GM12874 (cell line): ENCODE measurements around the gene HTR2A.

Source experiments
- TF ChIP-seq, protein P1 (sequence below): IDR thresholded peaks from 2 replicates; pipeline ENCODE4 v1.5.1; 2011; ENCODE audit warnings: low read depth, mild to moderate bottlenecking, control low read depth, low read length, moderate library complexity; ENCODE audit not compliant: insufficient read depth

Gene HTR2A

GRCh38 chr13:46868091-46868490 lies 28.8 kb downstream of the HTR2A start:
- TF ChIP-seq, protein P1, sequence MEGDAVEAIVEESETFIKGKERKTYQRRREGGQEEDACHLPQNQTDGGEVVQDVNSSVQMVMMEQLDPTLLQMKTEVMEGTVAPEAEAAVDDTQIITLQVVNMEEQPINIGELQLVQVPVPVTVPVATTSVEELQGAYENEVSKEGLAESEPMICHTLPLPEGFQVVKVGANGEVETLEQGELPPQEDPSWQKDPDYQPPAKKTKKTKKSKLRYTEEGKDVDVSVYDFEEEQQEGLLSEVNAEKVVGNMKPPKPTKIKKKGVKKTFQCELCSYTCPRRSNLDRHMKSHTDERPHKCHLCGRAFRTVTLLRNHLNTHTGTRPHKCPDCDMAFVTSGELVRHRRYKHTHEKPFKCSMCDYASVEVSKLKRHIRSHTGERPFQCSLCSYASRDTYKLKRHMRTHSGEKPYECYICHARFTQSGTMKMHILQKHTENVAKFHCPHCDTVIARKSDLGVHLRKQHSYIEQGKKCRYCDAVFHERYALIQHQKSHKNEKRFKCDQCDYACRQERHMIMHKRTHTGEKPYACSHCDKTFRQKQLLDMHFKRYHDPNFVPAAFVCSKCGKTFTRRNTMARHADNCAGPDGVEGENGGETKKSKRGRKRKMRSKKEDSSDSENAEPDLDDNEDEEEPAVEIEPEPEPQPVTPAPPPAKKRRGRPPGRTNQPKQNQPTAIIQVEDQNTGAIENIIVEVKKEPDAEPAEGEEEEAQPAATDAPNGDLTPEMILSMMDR, result no peak

- TF ChIP-seq, protein P1, result no peak
Observed at GRCh38 chr13:46866150-46866549, 30.7 kb downstream of the HTR2A start.

DNA sequence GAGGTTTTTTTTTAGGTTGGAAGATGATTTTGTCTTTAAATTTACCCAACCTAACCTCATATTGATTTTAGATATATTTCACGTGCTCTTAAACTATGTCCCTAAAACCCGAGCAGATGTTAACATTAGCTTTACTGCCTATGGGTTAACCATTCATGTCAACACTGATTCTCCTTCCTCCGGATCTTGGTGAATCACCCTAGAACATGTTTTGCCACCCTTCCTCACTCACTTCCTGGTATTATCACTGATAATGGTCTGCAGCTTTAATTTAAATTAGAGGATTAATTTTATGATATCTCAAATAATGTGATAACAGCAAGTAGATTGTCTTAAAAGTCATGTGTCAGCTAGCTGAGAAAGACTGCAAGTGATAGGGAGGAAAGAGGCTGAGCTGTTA lies 31.9 kb downstream of the HTR2A start:
- TF ChIP-seq, protein P1, result no peak

DNA sequence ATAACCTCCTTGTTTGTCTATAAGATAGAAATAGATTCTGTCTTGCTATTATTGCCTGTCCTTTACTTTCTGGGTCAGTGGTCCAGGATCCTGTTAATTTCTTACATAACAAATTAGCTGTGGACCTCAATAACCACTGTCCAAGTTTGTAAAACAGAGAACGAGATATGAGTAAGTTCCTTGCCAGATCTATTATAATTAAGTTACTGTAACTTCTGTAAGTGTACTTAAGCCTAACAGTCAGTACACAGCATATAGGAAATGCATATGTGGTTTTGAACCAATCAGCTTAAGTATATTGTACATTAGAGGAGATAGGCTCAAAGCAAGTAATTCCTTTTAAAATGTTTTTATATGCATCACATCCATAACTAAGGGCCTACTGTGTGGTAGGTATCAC lies 34.9 kb downstream of the HTR2A start:
- TF ChIP-seq, protein P1, result no peak

DNA sequence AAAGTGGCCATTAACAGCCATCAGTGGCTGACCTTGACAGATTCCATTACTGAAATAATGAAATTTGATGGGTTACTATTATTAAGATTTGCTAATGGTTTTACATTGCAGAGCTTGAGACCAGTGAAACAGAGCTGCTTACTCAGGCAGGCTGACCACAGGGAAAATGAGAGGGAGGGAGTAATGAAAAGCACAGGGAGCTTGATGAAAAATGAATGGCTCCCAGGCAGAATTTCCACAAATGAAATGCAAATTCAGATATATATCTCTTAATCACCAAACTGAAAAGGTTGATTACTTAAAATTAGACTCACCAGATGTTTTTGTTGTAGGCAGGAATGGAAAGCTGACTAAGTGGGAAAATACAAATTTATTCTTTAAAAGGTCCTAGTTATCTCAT lies 36.1 kb downstream of the HTR2A start:
- TF ChIP-seq, protein P1, result no peak

DNA sequence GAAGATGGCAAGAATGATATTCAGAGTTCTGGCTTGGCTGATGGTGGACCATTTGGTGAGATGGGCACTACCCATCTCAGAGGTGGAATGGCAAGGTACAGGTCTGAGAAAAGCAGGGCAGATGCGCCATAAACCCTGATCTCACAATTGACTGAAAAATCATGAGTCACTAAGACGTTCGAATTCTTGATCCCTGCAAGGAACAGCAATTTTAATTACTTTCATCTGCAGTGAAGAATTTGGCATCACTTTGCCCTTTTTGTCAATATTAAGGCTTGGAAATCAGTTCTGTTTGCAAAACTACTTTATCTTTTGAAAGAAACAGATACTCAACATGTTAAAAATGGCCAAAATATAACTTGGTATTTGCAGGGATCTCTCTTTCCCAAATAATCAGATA lies 38.1 kb downstream of the HTR2A start:
- TF ChIP-seq, protein P1, result no peak

GRCh38 chr13:46858163-46858562 lies 38.7 kb downstream of the HTR2A start:
- TF ChIP-seq, protein P1, result no peak

DNA sequence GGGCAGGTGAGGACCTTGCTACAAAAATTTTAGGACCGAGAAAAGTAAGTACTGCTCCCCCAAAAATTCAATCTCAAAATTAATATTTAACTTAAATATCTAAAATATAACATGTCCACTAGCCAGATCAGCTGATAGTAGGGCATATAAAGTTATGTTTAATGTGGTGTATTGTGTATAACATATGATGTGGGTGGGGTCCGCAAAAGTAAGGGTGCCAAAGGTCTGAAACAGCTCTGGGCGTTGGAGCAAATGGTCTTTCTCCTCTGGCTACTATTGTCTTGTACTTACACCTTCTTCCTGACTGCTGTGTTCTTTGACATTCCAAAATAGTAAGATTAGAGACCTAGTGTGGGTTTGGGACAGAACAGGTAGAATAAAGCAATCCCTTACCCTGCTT lies 41.2 kb downstream of the HTR2A start:
- TF ChIP-seq, protein P1, result no peak
